ENCODE data around the gene GPR37L1. TPM values are rescaled to one million over a fixed set of nuclear protein-coding genes. Genes with fewer than 3 reads are reported as not detected.

The GPR37L1 gene
- total and polyA plus RNA-seq, 4 donors, result under 0.01 to 0.04 (median 0.02) TPM; not detected in 1

- Histone ChIP-seq H3K36me3 (ENCODE audit: control insufficient read depth in 4 of 4, insufficient read depth in 3 of 4, low read depth in 1 of 4, low read length in 3 of 4) (no peaks in the 10 kb centered on the region), H3K27me3 (ENCODE audit: control insufficient read depth in 4 of 4, insufficient read depth in 4 of 4, low read length in 3 of 4) (no peaks in the 10 kb centered on the region), H3K27ac (ENCODE audit: low read depth in 1 of 2, low read length in 2 of 2) (no peak overlapping the region), H3K4me1 (ENCODE audit: control insufficient read depth in 4 of 4, insufficient read depth in 4 of 4, low read length in 3 of 4) (peaks cover 0 to 9% (median 2%) of the 10 kb centered on the region in 4 donors), H3K4me3 (ENCODE audit: low read depth in 1 of 3, low read length in 3 of 3) (no peak overlapping the region), H3K9me3 (ENCODE audit: control insufficient read depth in 4 of 4, low read length in 3 of 4) (no peaks in the 10 kb centered on the region), H3K9ac (ENCODE audit: low read depth in 1 of 2, low read length in 2 of 2) (no peak overlapping the region)
- TF ChIP-seq TAF1 (conservative IDR thresholded peaks at IDR 0.05), result no peak
- no peak for TF ChIP-seq MAX (IDR thresholded peaks at IDR 0.05)
- TF ChIP-seq GABPA (IDR thresholded peaks at IDR 0.05 in 1 of 2, conservative IDR thresholded peaks at IDR 0.05 in 1 of 2), result no peak
- no peak for TF ChIP-seq JUND (IDR thresholded peaks at IDR 0.05)
- TF ChIP-seq HNF4A (conservative IDR thresholded peaks at IDR 0.05), result no peak
- no peak for TF ChIP-seq ATF3 (IDR thresholded peaks at IDR 0.05)
- DNase-seq (ENCODE audit: low spot score), result no peak
- WGBS, result 93% methylated on average over 10 of the region's 10 CpGs
These were observed 35.2 kb downstream of the GPR37L1 start for GRCh38 chr1:202157945-202158344.

GRCh38 chr1:202158810-202159533, 36.3 kb downstream of the GPR37L1 start:
- no peak for DNase-seq (ENCODE audit: low spot score)
- Histone ChIP-seq H3K27ac (ENCODE audit: low read depth in 1 of 2, low read length in 2 of 2) (no peak overlapping the region), H3K27me3 (ENCODE audit: control insufficient read depth in 4 of 4, insufficient read depth in 4 of 4, low read length in 3 of 4) (no peaks in the 10 kb centered on the region), H3K9ac (ENCODE audit: low read depth in 1 of 2, low read length in 2 of 2) (peak overlapping the region in 1 of 2 donors; percentile 33), H3K36me3 (ENCODE audit: control insufficient read depth in 4 of 4, insufficient read depth in 3 of 4, low read depth in 1 of 4, low read length in 3 of 4) (no peaks in the 10 kb centered on the region), H3K9me3 (ENCODE audit: control insufficient read depth in 4 of 4, low read length in 3 of 4) (no peaks in the 10 kb centered on the region), H3K4me1 (ENCODE audit: control insufficient read depth in 4 of 4, insufficient read depth in 4 of 4, low read length in 3 of 4) (peaks cover 0 to 9% (median 2%) of the 10 kb centered on the region in 4 donors), H3K4me3 (ENCODE audit: low read depth in 1 of 3, low read length in 3 of 3) (no peak overlapping the region)
- no peak for TF ChIP-seq TAF1 (conservative IDR thresholded peaks at IDR 0.05)
- 85% methylated on average over 10 of the region's 10 CpGs for WGBS

GRCh38 chr1:202159534-202160371, 37.0 kb downstream of the GPR37L1 start:
- Histone ChIP-seq H3K4me1 (ENCODE audit: control insufficient read depth in 4 of 4, insufficient read depth in 4 of 4, low read length in 3 of 4) (peaks cover 0 to 9% (median 2%) of the 10 kb centered on the region in 4 donors), H3K9ac (ENCODE audit: low read depth in 1 of 2, low read length in 2 of 2) (peak overlapping the region in 1 of 2 donors; percentile 33), H3K36me3 (ENCODE audit: control insufficient read depth in 4 of 4, insufficient read depth in 3 of 4, low read depth in 1 of 4, low read length in 3 of 4) (no peaks in the 10 kb centered on the region), H3K27ac (ENCODE audit: low read depth in 1 of 2, low read length in 2 of 2) (peak overlapping the region; percentile 18 to 48), H3K9me3 (ENCODE audit: control insufficient read depth in 4 of 4, low read length in 3 of 4) (no peaks in the 10 kb centered on the region), H3K27me3 (ENCODE audit: control insufficient read depth in 4 of 4, insufficient read depth in 4 of 4, low read length in 3 of 4) (no peaks in the 10 kb centered on the region), H3K4me3 (ENCODE audit: low read depth in 1 of 3, low read length in 3 of 3) (peak overlapping the region in 2 of 3 donors; percentile 3 to 7)
- TF ChIP-seq SP1 (IDR thresholded peaks at IDR 0.05) (no peak), MAX (IDR thresholded peaks at IDR 0.05) (no peak), NR2F2 (IDR thresholded peaks at IDR 0.05) (no peak), RAD21 (IDR thresholded peaks at IDR 0.05) (no peak), RXRA (IDR thresholded peaks at IDR 0.05) (no peak), FOXA2 (IDR thresholded peaks at IDR 0.05) (no peak), GABPA (IDR thresholded peaks at IDR 0.05 in 1 of 2, conservative IDR thresholded peaks at IDR 0.05 in 1 of 2) (no peak)
- 78% methylated on average over 16 of the region's 16 CpGs for WGBS
- DNase-seq (ENCODE audit: low spot score), result no peak
